Measurements from ENCODE around the gene ETV6. TPM values are rescaled to one million over a fixed set of nuclear protein-coding genes. Genes with fewer than 3 reads are reported as not detected.

The ETV6 gene
- total and polyA plus RNA-seq, 2 of the 8 experiments (the other 6 are each of a cell fraction or from before 2014, with no cell fraction given) = 5.5 to 23.9 TPM

- Histone ChIP-seq H2AFZ (ENCODE audit: low read length) (no peak overlapping the region), H3K56ac (replicated peaks; ENCODE audit: insufficient read length, low read depth, low read length) (no peak overlapping the region), H3K9ac (replicated peaks in 1 of 4; ENCODE audit: extremely low read depth in 1 of 4, low read depth in 3 of 4, low read length in 3 of 4) (no peak overlapping the region), H3K79me1 (ENCODE audit: low read depth, low read length) (peaks cover 12% of the 10 kb centered on the region; the same call in 1 of the 2 replicates), H3K4me1 (replicated peaks in 1 of 4; ENCODE audit: control insufficient read depth in 3 of 4, insufficient read depth in 4 of 4, low read length in 3 of 4) (peaks cover 2 to 18% (median 6%) of the 10 kb centered on the region in 4 experiments; a peak in 5 of 7 replicates), H3K4me2 (ENCODE audit: insufficient read depth in 1 of 2, low read depth in 2 of 2, low read length in 2 of 2) (no peak overlapping the region), H2BK15ac (ENCODE audit: low read length) (no peak overlapping the region), H4K5ac (ENCODE audit: insufficient read length, low read depth, low read length) (no peak overlapping the region), H3K14ac (ENCODE audit: insufficient read length) (no peak overlapping the region), H4K91ac (replicated peaks; ENCODE audit: insufficient read length, low read length) (no peak overlapping the region), H3K4me3 (ENCODE audit: extremely low read depth in 1 of 4, insufficient read depth in 2 of 4, low read depth in 3 of 4, low read length in 4 of 4) (no peak overlapping the region), H3K36me3 (ENCODE audit: control insufficient read depth in 2 of 4, insufficient read depth in 4 of 4, low read length in 3 of 4) (no peaks in the 10 kb centered on the region; a peak in 1 of 8 replicates), H2AK5ac (ENCODE audit: low read depth, low read length) (no peak overlapping the region), H2BK12ac (ENCODE audit: low read depth, low read length) (no peak overlapping the region), H3K27ac (ENCODE audit: low read depth, low read length) (no peak overlapping the region), H2BK20ac (ENCODE audit: low read length) (no peak overlapping the region), H3K23ac (ENCODE audit: insufficient read length) (no peak overlapping the region), H3K27me3 (replicated peaks in 1 of 4; ENCODE audit: control insufficient read depth in 3 of 4, extremely low read depth in 1 of 4, insufficient read depth in 3 of 4, low read length in 3 of 4) (no peaks in the 10 kb centered on the region), H3K4ac (replicated peaks; ENCODE audit: insufficient read length, low read depth, low read length) (no peak overlapping the region), H3K23me2 (ENCODE audit: low read depth, low read length) (no peaks in the 10 kb centered on the region; the same call in 1 of the 2 replicates), H3K18ac (ENCODE audit: extremely low read depth, low read length) (no peak overlapping the region), H3K79me2 (ENCODE audit: control insufficient read depth in 1 of 2, insufficient read depth in 2 of 2, low read length in 2 of 2) (peaks cover 0 to 43% of the 10 kb centered on the region in 2 experiments; a peak in 2 of 4 replicates), H3K9me3 (ENCODE audit: insufficient read depth in 2 of 2, low read depth in 1 of 2, low read length in 1 of 2) (no peaks in the 10 kb centered on the region), H2BK120ac (replicated peaks; ENCODE audit: low read depth, low read length) (no peak overlapping the region), H2BK5ac (ENCODE audit: low read depth, low read length) (no peak overlapping the region), H4K20me1 (replicated peaks in 1 of 2; ENCODE audit: control insufficient read depth in 1 of 2, insufficient read depth in 2 of 2, low read length in 2 of 2) (peaks cover 0 to 3% of the 10 kb centered on the region in 2 experiments), H4K8ac (ENCODE audit: extremely low read depth, insufficient read depth, low read length) (no peak overlapping the region)
- TF ChIP-seq SP4 (IDR thresholded peaks at IDR 0.05; ENCODE audit: low read length) = no peak
- TF ChIP-seq ZNF274 (IDR thresholded peaks at IDR 0.05; ENCODE audit: borderline replicate concordance, extremely low read depth, low read length) = no peak
- TF ChIP-seq TEAD4 (IDR thresholded peaks at IDR 0.05; ENCODE audit: low read depth, low read length) = no peak
- no peak for TF ChIP-seq SP1 (IDR thresholded peaks at IDR 0.05; ENCODE audit: low read depth, low read length)
- TF ChIP-seq NRF1 (IDR thresholded peaks at IDR 0.05; ENCODE audit: low read depth, low read length) = no peak
- TF ChIP-seq GABPA (IDR thresholded peaks at IDR 0.05; ENCODE audit: borderline replicate concordance, insufficient read depth, low read length) = no peak
- TF ChIP-seq KDM4A (IDR thresholded peaks at IDR 0.05; ENCODE audit: low read depth, low read length, severe bottlenecking) = no peak
- ChIA-PET CTCF (ENCODE audit: partially characterized antibody) (interaction anchor here (0.6 to 1.2 kb wide), 4 partner anchors 50 to 1008 kb away, joined by 3 to 4 read pairs (median 3); no protein-coding TSS in a partner anchor), POLR2A (ENCODE audit: partially characterized antibody) (interaction anchor here (0.9 to 1.4 kb wide), 3 partner anchors 9 to 47 kb away, joined by 3 to 5 read pairs (median 3); no protein-coding TSS in a partner anchor)
- no peak for FAIRE-seq
- 78% methylated on average over 18 of the region's 18 CpGs; no CpG with 5 or more reads in 1 of the 2 experiments for WGBS, 2 experiments (ENCODE audit: extremely low coverage in 1 of 2, insufficient coverage in 1 of 2, insufficient read length in 1 of 2, insufficient replicate concordance in 2 of 2, low coverage in 1 of 2, low lambda C conversion rate in 2 of 2, missing lambda C conversion rate in 1 of 2)
- DNase-seq (ENCODE audit: low read depth in 1 of 2, low spot score in 2 of 2) = no peak
These were observed 23.1 kb downstream of the ETV6 start for GRCh38 chr12:11672256-11673191.

All from H1 (cell line).